HEK293 (cell line): ENCODE data around the gene ZFYVE28.

ENCODE experiments used
- MZF1 ChIP-seq: fragments of 450-650 bp; formaldehyde crosslinking; IDR thresholded peaks from 2 replicates; pipeline ENCODE4 v1.5.1; 2017; ENCODE audit warnings: missing biosample characterization, missing genetic modification characterization, borderline replicate concordance
- SP2 ChIP-seq: fragments of 450-650 bp; formaldehyde crosslinking; IDR thresholded peaks from 2 replicates; pipeline ENCODE4 v1.5.1; 2016; ENCODE audit warnings: missing biosample characterization, missing genetic modification characterization
- ZNF362 ChIP-seq: fragments of 450-650 bp; formaldehyde crosslinking; IDR thresholded peaks from 2 replicates; pipeline ENCODE4 v1.5.1; 2016; ENCODE audit warnings: missing biosample characterization, missing genetic modification characterization
- ZNF549 ChIP-seq: fragments of 450-650 bp; IDR thresholded peaks from 2 replicates; pipeline ENCODE4 v1.5.1; 2018; ENCODE audit warnings: missing biosample characterization, missing genetic modification characterization, mild to moderate bottlenecking, inconsistent platforms, moderate library complexity
- ZNF580 ChIP-seq: fragments of 450-650 bp; formaldehyde crosslinking; IDR thresholded peaks from 2 replicates; pipeline ENCODE4 v1.5.1; 2016; ENCODE audit warnings: missing biosample characterization, missing genetic modification characterization

- no peak for TF ChIP-seq ZNF580 (tag by site-specific recombination)
- no peak for TF ChIP-seq MZF1 (tag by site-specific recombination)
- no peak for TF ChIP-seq ZNF362 (tag by site-specific recombination)
- no peak for TF ChIP-seq ZNF549 (tag by site-specific recombination)
- TF ChIP-seq SP2 (tag by site-specific recombination) = no peak
Observed at GRCh38 chr4:2378401-2378800, 40.0 kb downstream of the ZFYVE28 start.
